HepG2 (cell line): ENCODE data around the gene BEST3. TPM values are rescaled to one million over a fixed set of nuclear protein-coding genes. Genes with fewer than 3 reads are reported as not detected.

Experiments
- ARID4A ChIP-seq: sonication (generic); formaldehyde crosslinking; IDR thresholded peaks from 2 replicates; pipeline ENCODE4 v1.5.0; 2020; ENCODE audit warnings: mild to moderate bottlenecking, missing genetic modification reagents, borderline replicate concordance
- ARNT2 ChIP-seq: sonication (generic); formaldehyde crosslinking; IDR thresholded peaks from 2 replicates; pipeline ENCODE4 v1.8.0; 2022; ENCODE audit warnings: mild to moderate bottlenecking, low read depth, missing genetic modification reagents, moderate library complexity
- BCL3 ChIP-seq: sonication (generic); formaldehyde crosslinking; IDR thresholded peaks from 2 replicates; pipeline ENCODE4 v1.5.1; 2020; ENCODE audit warnings: mild to moderate bottlenecking, missing genetic modification reagents, moderate library complexity
- CSRNP1 ChIP-seq: sonication (generic); formaldehyde crosslinking; IDR thresholded peaks from 2 replicates; pipeline ENCODE4 v1.8.1; 2023; ENCODE audit warnings: mild to moderate bottlenecking, missing genetic modification reagents
- GABPA ChIP-seq, 2 experiments: IDR thresholded peaks; 2 replicates each; pipeline ENCODE4 v1.6.1; 2011 to 2016; ENCODE audit warnings: low read depth in 2 of 2, low read length in 1 of 2, missing biosample characterization in 1 of 2, missing genetic modification characterization in 1 of 2
- GLI4 ChIP-seq: sonication (generic); formaldehyde crosslinking; IDR thresholded peaks from 2 replicates; pipeline ENCODE4 v1.5.1; 2020; ENCODE audit warnings: missing genetic modification reagents, mild to moderate bottlenecking, moderate library complexity, borderline replicate concordance
- KDM5A ChIP-seq: fragments of 200-600 bp; sonication (generic); IDR thresholded peaks from 2 replicates; pipeline ENCODE4 v1.7.0; 2018; ENCODE audit warnings: antibody characterized with exemption, mild to moderate bottlenecking, low read length, borderline replicate concordance
- KLF15 ChIP-seq: sonication (generic); formaldehyde crosslinking; IDR thresholded peaks from 2 replicates; pipeline ENCODE4 v1.8.1; 2023; ENCODE audit warnings: borderline replicate concordance, mild to moderate bottlenecking, inconsistent platforms, missing genetic modification reagents, mixed read lengths
- KLF6 ChIP-seq: IDR thresholded peaks from 2 replicates; pipeline ENCODE4 v1.8.0; 2016; ENCODE audit warnings: missing biosample characterization, missing genetic modification reagents
- MEIS1 ChIP-seq: sonication (generic); formaldehyde crosslinking; IDR thresholded peaks from 2 replicates; pipeline ENCODE4 v1.9.0; 2021; ENCODE audit warnings: mild to moderate bottlenecking, missing genetic modification reagents, moderate library complexity, borderline replicate concordance
- POLR2G ChIP-seq: fragments of 200-400 bp; formaldehyde crosslinking; IDR thresholded peaks from 2 replicates; pipeline ENCODE4 v1.6.1; 2018; ENCODE audit warnings: mild to moderate bottlenecking, low read depth, low read length, moderate library complexity
- ZNF256 ChIP-seq: sonication (generic); formaldehyde crosslinking; conservative IDR thresholded peaks from 2 replicates; pipeline ENCODE4 v1.4.0; 2020; ENCODE audit warnings: missing genetic modification reagents
- ZNF777 ChIP-seq: sonication (generic); formaldehyde crosslinking; IDR thresholded peaks from 2 replicates; pipeline ENCODE4 v1.4.0; 2020; ENCODE audit warnings: missing genetic modification reagents
- ZNF782 ChIP-seq: sonication (generic); formaldehyde crosslinking; IDR thresholded peaks from 2 replicates; pipeline ENCODE4 v1.4.0; 2020; ENCODE audit warnings: missing genetic modification reagents, mild to moderate bottlenecking, borderline replicate concordance
- polyA plus RNA-seq, 8 experiments: library from polyadenylated mRNA; depleted of rRNA in 3 of 8; stranded (reverse) in 7 of 8; unstranded in 1 of 8; fragments of >200 nt; fragmentation: Illumina TruSeq in 4 of 8; extraction: Trizol in 4 of 8; gene quantifications; 2 replicates each; pipeline versions ENCODE4 v1.2.1 to v1.2.3, GENCODE V29; 2011 to 2016; ENCODE audit warnings: low read depth in 4 of 8, missing spikeins in 1 of 8, mixed read lengths in 1 of 8; ENCODE audit not compliant: insufficient read depth in 1 of 8
- total RNA-seq, 5 experiments: library from RNA; depleted of rRNA; stranded (reverse); fragments of >200 nt; fragmentation: Illumina TruSeq; extraction: Trizol; gene quantifications; 2 replicates each; pipeline ENCODE4 v1.2.3, GENCODE V29; 2016; ENCODE audit warnings: low read depth in 1 of 5

BEST3 gene
- total and polyA plus RNA-seq, 2 of the 13 experiments (the other 11 are each of a cell fraction or from before 2014, with no cell fraction given), result not detected

- TF ChIP-seq ZNF777 (CRISPR knock-in tag), result peak; percentile 51; the same call in 1 of the 2 replicates
- TF ChIP-seq ZNF256 (CRISPR knock-in tag), result no peak
- peak; percentile 46 for TF ChIP-seq ARID4A (CRISPR knock-in tag)
- peak; percentile 29; the same call in 1 of the 2 replicates for TF ChIP-seq BCL3 (CRISPR knock-in tag)
- TF ChIP-seq GABPA (IDR thresholded peaks at IDR 0.05; ENCODE audit: low read depth, low read length), result no peak
- peak; percentile 37; the same call in 1 of the 2 replicates for TF ChIP-seq GABPA (CRISPR knock-in tag; IDR thresholded peaks at IDR 0.05; ENCODE audit: low read depth)
- 0 out of 2 replicates have a peak, but pooled peaks have one; percentile 42 for TF ChIP-seq POLR2G
- TF ChIP-seq GLI4, result 0 out of 2 replicates have a peak, but pooled peaks have one; percentile 6
- no peak for TF ChIP-seq ARNT2 (CRISPR knock-in tag)
- 0 out of 2 replicates have a peak, but pooled peaks have one; percentile 18 for TF ChIP-seq KDM5A
- TF ChIP-seq KLF15 (CRISPR knock-in tag), result no peak
- TF ChIP-seq CSRNP1 (CRISPR knock-in tag), result peak; percentile 53; the same call in 1 of the 2 replicates
- peak; percentile 14; the same call in 1 of the 2 replicates for TF ChIP-seq MEIS1 (CRISPR knock-in tag)
- 0 out of 2 replicates have a peak, but pooled peaks have one; percentile 35 for TF ChIP-seq ZNF782 (CRISPR knock-in tag)
- 0 out of 2 replicates have a peak, but pooled peaks have one; percentile 51 for TF ChIP-seq KLF6 (CRISPR knock-in tag)
Observed at GRCh38 chr12:69739287-69740191, 40.4 kb upstream of the BEST3 start (continued).
